Measurements from ENCODE around the gene IL15. TPM values are rescaled to one million over a fixed set of nuclear protein-coding genes. Genes with fewer than 3 reads are reported as not detected.

The IL15 gene
- total and polyA plus RNA-seq, 2 of the 8 experiments (the other 6 are each of a cell fraction or from before 2014, with no cell fraction given): 0.30 to 0.61 TPM

- H3K79me1 ChIP-seq (ENCODE audit: low read depth, low read length): no peaks in the 10 kb centered on the region
- H3K4me3 ChIP-seq (ENCODE audit: extremely low read depth in 1 of 4, insufficient read depth in 2 of 4, low read depth in 3 of 4, low read length in 4 of 4): no peak overlapping the region
- no peaks in the 10 kb centered on the region for H4K20me1 ChIP-seq (replicated peaks in 1 of 2; ENCODE audit: control insufficient read depth in 1 of 2, insufficient read depth in 2 of 2, low read length in 2 of 2)
- no peak overlapping the region for H4K91ac ChIP-seq (replicated peaks; ENCODE audit: insufficient read length, low read length)
- no peak overlapping the region for H3K14ac ChIP-seq (ENCODE audit: insufficient read length)
- no peak overlapping the region for H4K8ac ChIP-seq (ENCODE audit: extremely low read depth, insufficient read depth, low read length)
- ChIA-PET POLR2A (ENCODE audit: partially characterized antibody) (no interaction called here), CTCF (ENCODE audit: partially characterized antibody) (interaction anchor here (1.2 to 1.6 kb wide), 3 partner anchors 312 to 335 kb away, joined by 3 read pairs; no protein-coding TSS in a partner anchor)
- H2AFZ ChIP-seq (ENCODE audit: low read length): no peak overlapping the region
- no peaks in the 10 kb centered on the region for H3K23me2 ChIP-seq (ENCODE audit: low read depth, low read length)
- no peaks in the 10 kb centered on the region for H3K27me3 ChIP-seq (replicated peaks in 1 of 4; ENCODE audit: control insufficient read depth in 3 of 4, extremely low read depth in 1 of 4, insufficient read depth in 3 of 4, low read length in 3 of 4)
- H3K23ac ChIP-seq (ENCODE audit: insufficient read length): no peak overlapping the region
- no peak overlapping the region for H3K18ac ChIP-seq (ENCODE audit: extremely low read depth, low read length)
- no peaks in the 10 kb centered on the region for H3K4me1 ChIP-seq (replicated peaks in 1 of 4; ENCODE audit: control insufficient read depth in 3 of 4, insufficient read depth in 4 of 4, low read length in 3 of 4)
- no peak overlapping the region for H3K9ac ChIP-seq (replicated peaks in 1 of 4; ENCODE audit: extremely low read depth in 1 of 4, low read depth in 3 of 4, low read length in 3 of 4)
- H4K5ac ChIP-seq (ENCODE audit: insufficient read length, low read depth, low read length): no peak overlapping the region
- no peak overlapping the region for H3K56ac ChIP-seq (replicated peaks; ENCODE audit: insufficient read length, low read depth, low read length)
- H3K79me2 ChIP-seq (ENCODE audit: control insufficient read depth in 1 of 2, insufficient read depth in 2 of 2, low read length in 2 of 2): no peaks in the 10 kb centered on the region
- H2BK15ac ChIP-seq (ENCODE audit: low read length): no peak overlapping the region
- H3K9me3 ChIP-seq (ENCODE audit: insufficient read depth in 2 of 2, low read depth in 1 of 2, low read length in 1 of 2): no peaks in the 10 kb centered on the region
- no peak overlapping the region for H2BK5ac ChIP-seq (ENCODE audit: low read depth, low read length)
- WGBS, 2 experiments (ENCODE audit: extremely low coverage in 1 of 2, insufficient coverage in 1 of 2, insufficient read length in 1 of 2, insufficient replicate concordance in 2 of 2, low coverage in 1 of 2, low lambda C conversion rate in 2 of 2, missing lambda C conversion rate in 1 of 2): 94% methylated on average over 1 of the region's 1 CpG; no CpG with 5 or more reads in 1 of the 2 experiments
- no peak overlapping the region for H3K27ac ChIP-seq (ENCODE audit: low read depth, low read length)
- no peak overlapping the region for H3K4me2 ChIP-seq (ENCODE audit: insufficient read depth in 1 of 2, low read depth in 2 of 2, low read length in 2 of 2)
- DNase-seq (ENCODE audit: low read depth in 1 of 2, low spot score in 2 of 2) (no peak), FAIRE-seq (no peak)
- no peak overlapping the region for H2BK20ac ChIP-seq (ENCODE audit: low read length)
- H2BK120ac ChIP-seq (replicated peaks; ENCODE audit: low read depth, low read length): no peak overlapping the region
- no peak overlapping the region for H2AK5ac ChIP-seq (ENCODE audit: low read depth, low read length)
- no peak overlapping the region for H2BK12ac ChIP-seq (ENCODE audit: low read depth, low read length)
- TF ChIP-seq TCF12 (IDR thresholded peaks at IDR 0.05; ENCODE audit: low read depth, low read length) (no peak), CREB1 (IDR thresholded peaks at IDR 0.05) (no peak), BACH1 (IDR thresholded peaks at IDR 0.05; ENCODE audit: low read length) (no peak), RAD21 (IDR thresholded peaks at IDR 0.05 in 1 of 2, conservative IDR thresholded peaks at IDR 0.05 in 1 of 2; ENCODE audit: low read depth in 2 of 2, low read length in 2 of 2) (no peak), RNF2 (IDR thresholded peaks at IDR 0.05; ENCODE audit: borderline replicate concordance, low read depth, low read length, missing control alignments, poor library complexity, severe bottlenecking) (no peak), HDAC2 (IDR thresholded peaks at IDR 0.05; ENCODE audit: borderline replicate concordance in 1 of 2, low read depth in 2 of 2, low read length in 2 of 2) (no peak), SAP30 (IDR thresholded peaks at IDR 0.05; ENCODE audit: insufficient read depth, insufficient replicate concordance, low read length) (no peak), TAF1 (IDR thresholded peaks at IDR 0.05; ENCODE audit: low read depth, low read length) (no peak), CHD1 (IDR thresholded peaks at IDR 0.05; ENCODE audit: low read depth, low read length) (no peak), KDM5A (IDR thresholded peaks at IDR 0.05; ENCODE audit: low read length) (no peak), SUZ12 (IDR thresholded peaks at IDR 0.05; ENCODE audit: low read length) (no peak), SIRT6 (IDR thresholded peaks at IDR 0.05; ENCODE audit: low read length) (no peak), SP4 (IDR thresholded peaks at IDR 0.05; ENCODE audit: low read length) (no peak)
- H3K36me3 ChIP-seq (ENCODE audit: control insufficient read depth in 2 of 4, insufficient read depth in 4 of 4, low read length in 3 of 4): no peaks in the 10 kb centered on the region
- no peak overlapping the region for H3K4ac ChIP-seq (replicated peaks; ENCODE audit: insufficient read length, low read depth, low read length)
Observed at GRCh38 chr4:141659539-141659938, 23.2 kb downstream of the IL15 start.

All from H1 (cell line).